Measurements from ENCODE around the gene CEP135.

GRCh38 chr4:56082829-56083228 lies 134.1 kb downstream of the CEP135 start:
- TF ChIP-seq CTCF (IDR thresholded peaks at IDR 0.05) (no peak), POLR2A (IDR thresholded peaks at IDR 0.05) (no peak)

Measured in uterus (tissue), 2 donors.